NB4 (cell line): ENCODE results near the gene PANK2.

Source experiments
- DNase-seq: peaks from one replicate; pipeline ENCODE4 v3.0.0; 2010; ENCODE audit warnings: low read depth
- H3K4me3 ChIP-seq: one replicate; pipeline ENCODE4 v1.5.1; 2011; ENCODE audit warnings: mild to moderate bottlenecking, low read depth, low read length, moderate library complexity
- CTCF ChIP-seq: IDR thresholded peaks from one replicate; pipeline ENCODE4 v1.5.1; 2012; ENCODE audit warnings: low read depth, low read length
- MAX ChIP-seq: IDR thresholded peaks from 2 replicates; pipeline ENCODE4 v1.6.1; 2011; ENCODE audit warnings: low read depth, low read length
- MYC ChIP-seq: IDR thresholded peaks from 2 replicates; pipeline ENCODE4 v1.6.1; 2011; ENCODE audit warnings: low read depth, low read length
- POLR2A ChIP-seq: IDR thresholded peaks from 2 replicates; pipeline ENCODE4 v1.6.1; 2011; ENCODE audit warnings: mild to moderate bottlenecking; ENCODE audit not compliant: insufficient read length; ENCODE audit errors: extremely low read depth

PANK2 gene

GRCh38 chr20:3919352-3919751 is 30.2 kb downstream of the PANK2 start:
- no peak for DNase-seq
- H3K4me3 ChIP-seq: no peak overlapping the region
- TF ChIP-seq MAX (no peak), POLR2A (no peak), MYC (no peak), CTCF (no peak)

- no peak overlapping the region for H3K4me3 ChIP-seq
- peak; percentile 7 for DNase-seq
- TF ChIP-seq MYC: no peak
Observed at GRCh38 chr20:3922223-3922982, 33.2 kb downstream of the PANK2 start.

GRCh38 chr20:3922983-3923339 is 33.8 kb downstream of the PANK2 start:
- no peak for DNase-seq
- TF ChIP-seq CTCF (no peak), MAX (no peak), MYC (no peak), POLR2A (no peak)
- H3K4me3 ChIP-seq: no peak overlapping the region

GRCh38 chr20:3923818-3924217 is 34.6 kb downstream of the PANK2 start:
- DNase-seq: peak; percentile 46
- TF ChIP-seq MYC: no peak
- TF ChIP-seq MAX: no peak
- TF ChIP-seq POLR2A: no peak
- no peak for TF ChIP-seq CTCF
- no peak overlapping the region for H3K4me3 ChIP-seq

- no peak overlapping the region for H3K4me3 ChIP-seq
- no peak for DNase-seq
Observed at GRCh38 chr20:3924304-3925112, 35.3 kb downstream of the PANK2 start.

More at GRCh38 chr20:3924304-3925112, 35.3 kb downstream of the PANK2 start:
- no peak for TF ChIP-seq CTCF
- TF ChIP-seq POLR2A: no peak
